Stimulated activated CD8-positive, alpha-beta memory T cell treated with anti-CD3 and anti-CD28 coated beads, Interleukin-7, amount 100 ng/mL, for 48 hours (primary cell): Measurements from ENCODE around the gene ZBTB8A.

Experiments
- DNase-seq, 2 donors: peaks; one replicate each; pipeline ENCODE4 v3.0.0-alpha.2; 2020; ENCODE audit warnings: low read depth in 1 of 2; ENCODE audit errors: extremely low read depth in 1 of 2

Gene ZBTB8A

DNA sequence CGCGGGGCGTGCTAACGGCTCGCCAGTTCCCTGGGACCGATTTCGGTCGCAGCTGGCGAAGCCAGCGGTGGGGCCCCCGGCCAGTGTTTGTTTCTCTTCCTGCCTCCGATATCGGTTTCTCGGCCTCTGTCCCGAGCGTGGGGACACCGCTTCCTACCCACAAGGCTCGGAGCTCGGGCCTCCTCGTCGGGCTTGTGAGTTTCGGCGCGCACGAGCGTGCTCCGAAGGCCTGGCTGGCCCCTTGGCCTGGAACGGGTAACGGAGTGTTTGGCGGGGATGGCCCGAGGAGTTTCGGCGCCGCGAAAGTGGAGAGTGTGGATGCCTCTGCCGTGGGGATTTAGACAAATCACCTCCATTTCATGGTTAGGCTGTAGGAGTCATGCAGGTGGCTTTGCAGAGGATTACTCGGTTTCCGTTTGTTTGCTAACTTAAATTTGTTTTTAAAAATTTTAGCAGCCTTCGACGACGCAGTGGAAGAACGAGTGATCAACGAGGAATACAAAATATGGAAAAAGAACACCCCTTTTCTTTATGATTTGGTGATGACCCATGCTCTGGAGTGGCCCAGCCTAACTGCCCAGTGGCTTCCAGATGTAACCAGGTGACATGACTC is 112.3 kb downstream of the ZBTB8A start:
- DNase-seq = peak in 1 of 2 donors; percentile 17

DNA sequence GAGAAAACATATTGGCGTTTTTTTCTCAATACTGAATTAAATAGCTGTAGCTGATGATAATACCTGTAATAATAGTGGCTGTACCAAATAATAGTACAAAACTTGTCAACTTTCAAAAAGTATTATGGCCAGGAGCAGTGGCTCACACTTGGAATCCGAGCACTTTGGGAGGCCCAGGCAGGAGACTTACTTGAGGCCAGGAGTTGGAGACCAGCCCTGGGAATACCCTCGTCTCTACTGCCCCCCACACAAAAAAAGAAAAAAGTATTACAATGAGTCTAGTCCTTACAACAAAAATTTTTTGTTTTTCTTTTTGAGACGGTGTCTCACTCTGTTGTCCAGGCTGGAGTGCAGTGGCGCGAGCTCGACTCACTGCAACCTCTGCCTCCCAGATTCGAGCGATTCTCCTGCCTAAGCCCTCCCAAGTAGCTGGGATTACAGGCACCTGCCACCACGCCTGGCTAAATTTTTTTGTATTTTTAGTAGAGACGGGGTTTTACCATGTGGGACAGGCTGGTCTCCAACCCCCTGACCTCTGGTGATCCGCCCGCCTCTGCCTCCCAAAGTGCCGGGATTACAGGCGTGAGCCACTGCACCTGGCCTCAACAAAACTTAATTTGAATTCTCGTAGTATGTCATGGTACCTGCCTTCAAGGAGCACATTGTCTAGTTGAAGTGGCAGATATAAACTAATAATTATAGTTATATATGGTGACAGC is 113.2 kb downstream of the ZBTB8A start:
- no peak for DNase-seq
